K562 (cell line): ENCODE results near the gene PRCD. TPM values are rescaled to one million over a fixed set of nuclear protein-coding genes. Genes with fewer than 3 reads are reported as not detected.
A peak's percentile ranks its signal among the peaks of the same experiment; 100 is the strongest.
"Not testable (repeated sequence)": the region's sequence is repeated elsewhere in the genome, so short reads cannot be mapped to it uniquely, and the experiment has no call there.

Experiments
- ATAC-seq: fragments of 200-7000 bp; cut with Tn5 transposase; 3 replicates; pipeline ENCODE4 v1.9.1; 2020; ENCODE audit warnings: moderate library complexity
- BruUV-seq: library from RNA; stranded (reverse); fragments of 400-500 nt; replicated peaks from 2 replicates; lab custom pipeline; 2021; lab: Mats Ljungman, UMichigan
- CTCF ChIA-PET: fragments of 300-600 bp; formaldehyde crosslinking; extraction: SDS; loops from one replicate; lab custom pipeline; 2021; ENCODE audit warnings: low intra/inter-chr PET ratio; lab: Yijun Ruan, JAX
- POLR2A ChIA-PET: fragments of 300-600, 350-650 bp; sonication (Branson Sonifier 250); formaldehyde crosslinking; extraction: SDS; loops from one replicate; lab custom pipeline; 2021; ENCODE audit warnings: antibody characterized with exemption, inconsistent platforms; lab: Yijun Ruan, JAX
- DNase-seq, 4 experiments: peaks; one replicate each; pipeline versions ENCODE4 v3.0.0 to v3.0.0-alpha.2; 2011 to 2018; ENCODE audit warnings: low spot score in 3 of 4, mixed read lengths in 3 of 4; ENCODE audit errors: extremely low read depth in 1 of 4
- FAIRE-seq: peaks from 2 replicates; lab custom pipeline; 2011; peaks lifted over from hg19 to GRCh38; lab: Jason Lieb, UNC
- H2AFZ ChIP-seq: 2 replicates; pipeline ENCODE4 v1.6.0; 2011; ENCODE audit warnings: low read depth, low read length, control low read depth, inconsistent platforms
- H3K27ac ChIP-seq: fragments of 200-600 bp; 3 replicates; pipeline ENCODE4 v1.8.0; 2011; ENCODE audit warnings: low read depth, mild to moderate bottlenecking, control low read depth, inconsistent platforms, low read length, moderate library complexity, mixed read lengths; ENCODE audit errors: extremely low read depth
- H3K27me3 ChIP-seq, 2 experiments: fragments of 300-600 bp in 1 of 2; 2 replicates in 1 of 2; 3 replicates in 1 of 2; pipeline versions ENCODE4 v1.6.0 to v1.8.0; 2011; ENCODE audit warnings: inconsistent platforms in 2 of 2, low read length in 2 of 2, mild to moderate bottlenecking in 1 of 2, mixed read lengths in 1 of 2, moderate library complexity in 1 of 2; ENCODE audit not compliant: control insufficient read depth in 2 of 2, insufficient read depth in 2 of 2
- H3K36me3 ChIP-seq: fragments of 300-600 bp; 3 replicates; pipeline ENCODE4 v1.8.0; 2011; ENCODE audit warnings: mild to moderate bottlenecking, low read length, inconsistent platforms; ENCODE audit not compliant: control insufficient read depth, insufficient read depth
- H3K4me1 ChIP-seq, 2 experiments: fragments of 200-600 bp in 1 of 2; replicated peaks in 1 of 2; 2 replicates in 1 of 2; 3 replicates in 1 of 2; pipeline versions ENCODE4 v1.5.1 to v1.8.0; 2011; ENCODE audit warnings: inconsistent platforms in 2 of 2, low read length in 2 of 2, mild to moderate bottlenecking in 1 of 2, mixed read lengths in 1 of 2, moderate library complexity in 1 of 2; ENCODE audit not compliant: control insufficient read depth in 2 of 2, insufficient read depth in 2 of 2
- H3K4me2 ChIP-seq: 2 replicates; pipeline ENCODE4 v1.6.1; 2011; ENCODE audit warnings: low read length, control low read depth, inconsistent platforms, mixed read lengths; ENCODE audit not compliant: insufficient read depth
- H3K4me3 ChIP-seq: fragments of 200-600 bp; sonication (generic), shearing (Covaris generic); 2 replicates; pipeline ENCODE4 v1.5.1; 2016; ENCODE audit warnings: control low read depth, inconsistent platforms
- H3K79me2 ChIP-seq: fragments of 200-600 bp; 3 replicates; pipeline ENCODE4 v1.8.0; 2011; ENCODE audit warnings: low read length, inconsistent platforms; ENCODE audit not compliant: control insufficient read depth, insufficient read depth
- H3K9ac ChIP-seq, 2 experiments: 2 replicates each; pipeline versions ENCODE4 v1.6.0 to v1.6.1; 2011; ENCODE audit warnings: low read depth in 2 of 2, low read length in 2 of 2, control low read depth in 1 of 2, inconsistent platforms in 1 of 2, mild to moderate bottlenecking in 1 of 2, mixed read lengths in 1 of 2; ENCODE audit not compliant: insufficient read depth in 1 of 2
- H3K9me1 ChIP-seq: one replicate; pipeline ENCODE4 v1.6.0; 2011; ENCODE audit warnings: inconsistent platforms, mild to moderate bottlenecking, low read length, moderate library complexity; ENCODE audit not compliant: control insufficient read depth, insufficient read depth
- H3K9me3 ChIP-seq: replicated peaks from 2 replicates; pipeline ENCODE4 v1.5.1; 2011; ENCODE audit warnings: low read depth, low read length, inconsistent platforms; ENCODE audit not compliant: control insufficient read depth, insufficient read depth
- H4K20me1 ChIP-seq: replicated peaks from 2 replicates; pipeline ENCODE4 v1.6.1; 2011; ENCODE audit warnings: low read length, inconsistent platforms, mixed read lengths; ENCODE audit not compliant: control insufficient read depth, insufficient read depth
- CBFA2T3 ChIP-seq: fragments of 450-650 bp; IDR thresholded peaks from 2 replicates; pipeline ENCODE4 v1.6.1; 2017
- CEBPB ChIP-seq: fragments of 450-650 bp; IDR thresholded peaks from 2 replicates; pipeline ENCODE4 v1.6.1; 2016; ENCODE audit warnings: missing genetic modification characterization, missing compliant biosample characterization
- EGR1 ChIP-seq: fragments of 450-650 bp; conservative IDR thresholded peaks from 2 replicates; pipeline ENCODE4 v1.6.1; 2017; ENCODE audit warnings: mild to moderate bottlenecking
- MECOM ChIP-seq: fragments of 250-450 bp; sonication (Bioruptor Pico); IDR thresholded peaks from 2 replicates; pipeline ENCODE4 v1.8.0; 2022; ENCODE audit warnings: inconsistent platforms
- PHF21A ChIP-seq: fragments of 450-650 bp; IDR thresholded peaks from 2 replicates; pipeline ENCODE4 v1.6.1; 2017; ENCODE audit warnings: low read depth, borderline replicate concordance
- PKNOX1 ChIP-seq: fragments of 450-650 bp; IDR thresholded peaks from 2 replicates; pipeline ENCODE4 v1.6.1; 2016
- POLR2H ChIP-seq: IDR thresholded peaks from 2 replicates; pipeline ENCODE4 v1.6.1; 2016; ENCODE audit warnings: missing genetic modification characterization, low read depth, mild to moderate bottlenecking, control low read depth, missing compliant biosample characterization, moderate library complexity
- PYGO2 ChIP-seq: fragments of 450-650 bp; IDR thresholded peaks from 2 replicates; pipeline ENCODE4 v1.6.1; 2016; ENCODE audit warnings: mild to moderate bottlenecking, missing genetic modification characterization, moderate library complexity, missing compliant biosample characterization
- RBM34 ChIP-seq: fragments of 200-400 bp; formaldehyde crosslinking; IDR thresholded peaks from 2 replicates; pipeline ENCODE4 v1.6.1; 2018; ENCODE audit warnings: low read length, borderline replicate concordance; ENCODE audit not compliant: insufficient read depth
- SAFB ChIP-seq: fragments of 200-400 bp; formaldehyde crosslinking; IDR thresholded peaks from 2 replicates; pipeline ENCODE4 v1.6.1; 2017; ENCODE audit warnings: low read depth, low read length, borderline replicate concordance
- SLC30A9 ChIP-seq: fragments of 250-450 bp; sonication (Bioruptor Pico); IDR thresholded peaks from 2 replicates; pipeline ENCODE4 v1.8.0; 2022; ENCODE audit warnings: mild to moderate bottlenecking, moderate library complexity
- ZC3H11A ChIP-seq: IDR thresholded peaks from 2 replicates; pipeline ENCODE4 v1.6.1; 2012; ENCODE audit warnings: low read depth, low read length, improper control_type of control experiment
- ZNF212 ChIP-seq: fragments of 450-650 bp; formaldehyde crosslinking; IDR thresholded peaks from 2 replicates; pipeline ENCODE4 v1.4.0; 2020; ENCODE audit warnings: mild to moderate bottlenecking
- ZNF79 ChIP-seq: fragments of 250-450 bp; sonication (Bioruptor Pico); IDR thresholded peaks from 2 replicates; pipeline ENCODE4 v1.4.0; 2020; ENCODE audit warnings: low read depth, mild to moderate bottlenecking, moderate library complexity
- WGBS: fragments of 100-300 bp; shearing (Covaris generic); methylation state at CpG from one replicate; pipeline ENCODE4 v1.1.6; 2016; ENCODE audit warnings: low coverage, mixed read lengths; ENCODE audit not compliant: insufficient coverage; ENCODE audit errors: missing lambda C conversion rate; 5-methylcytosine and 5-hydroxymethylcytosine counted together
- in situ Hi-C: fragments of 300-500 bp; cut with MboI; formaldehyde crosslinking; loops from 4 replicates; pipeline ENCODE4 v1.15.0; 2018; ENCODE audit warnings: inconsistent platforms, mixed read lengths
- intact Hi-C: fragments of 100-400 bp; cut with micrococcal nuclease; formaldehyde crosslinking; loops from 2 replicates; pipeline ENCODE4 v1.14.2; 2022
- polyA plus RNA-seq, 8 experiments: library from polyadenylated mRNA; depleted of rRNA in 4 of 8; stranded (reverse) in 5 of 8; unstranded in 3 of 8; fragments of >200 nt; fragmentation: Nextera tagmentation in 2 of 8; fragmentation: Illumina TruSeq in 1 of 8; extraction: Ambion mirVana in 2 of 8; extraction: Trizol in 1 of 8; gene quantifications; 2 replicates each; pipeline versions ENCODE4 v1.2.1 to v1.2.3, GENCODE V29; 2011 to 2014; ENCODE audit warnings: inconsistent platforms in 1 of 8, missing spikeins in 1 of 8
- total RNA-seq, 7 experiments: library from RNA; depleted of rRNA in 6 of 7; stranded (reverse); fragments of >200 nt in 6 of 7; fragmentation: Illumina TruSeq in 2 of 7; extraction: Trizol in 2 of 7; gene quantifications; 2 replicates each; pipeline versions ENCODE4 v1.2.1 to v1.2.3, GENCODE V29; 2011 to 2021; ENCODE audit warnings: low replicate concordance in 1 of 7

The PRCD gene
- total and polyA plus RNA-seq, 9 of the 15 experiments (the other 6 are each of a cell fraction or from before 2014, with no cell fraction given) = 0.20 to 0.25 (median 0.21) TPM; not detected in 6

GRCh38 chr17:76559460-76559859 is 19.6 kb downstream of the PRCD start:
- intact Hi-C loops = loop anchor here (2.0 to 5.0 kb wide), 2 partner anchors 43 to 121 kb away; no protein-coding TSS in a partner anchor
- WGBS = 7% methylated on average over 7 of the region's 7 CpGs
- peak overlapping the region; percentile 57 for H3K4me3 ChIP-seq
- BruUV-seq, H3K9me3 ChIP-seq, FAIRE-seq, H2AFZ ChIP-seq, DNase-seq, H3K27me3 ChIP-seq, H3K9me1 ChIP-seq, ATAC-seq, in situ Hi-C loops: not testable (repeated sequence)
- H3K9ac ChIP-seq = peak overlapping the region; percentile 86 to 95
- peak overlapping the region; percentile 94 for H3K27ac ChIP-seq
- peaks cover 68% of the 10 kb centered on the region for H3K79me2 ChIP-seq
- CTCF ChIA-PET = interaction anchor here (2.4 kb wide), 1 partner anchor 64 kb away, joined by 10 read pairs; no protein-coding TSS in a partner anchor
- H3K4me2 ChIP-seq = peak overlapping the region; percentile 95
- peaks cover 54% of the 10 kb centered on the region for H3K36me3 ChIP-seq
- peaks cover 25% of the 10 kb centered on the region for H4K20me1 ChIP-seq
- H3K4me1 ChIP-seq = peaks cover 22 to 35% of the 10 kb centered on the region in 2 experiments
- POLR2A ChIA-PET = interaction anchor here (0.7 to 5.8 kb wide), 17 partner anchors 8 to 178 kb away, joined by 3 to 48 read pairs (median 5); partner anchors contain the start of genes JMJD6, METTL23 and SRSF2

GRCh38 chr17:76560036-76560876 is 20.4 kb downstream of the PRCD start:
- CTCF ChIA-PET = interaction anchor here (0.5 to 2.4 kb wide), 2 partner anchors 63 to 250 kb away, joined by 3 to 10 read pairs; no protein-coding TSS in a partner anchor
- 4% methylated on average over 10 of the region's 10 CpGs for WGBS
- in situ Hi-C loops (no loop called here), intact Hi-C loops (no loop called here)
- no peaks in the 10 kb centered on the region for H3K9me1 ChIP-seq
- POLR2A ChIA-PET = interaction anchor here (0.6 to 5.8 kb wide), 21 partner anchors 7 to 1659 kb away, joined by 3 to 48 read pairs (median 4); partner anchors contain the start of gene SRSF2
- peaks cover 62% of the 10 kb centered on the region for H3K36me3 ChIP-seq
- no peaks in the 10 kb centered on the region for H3K27me3 ChIP-seq
- H3K27ac ChIP-seq = peak overlapping the region; percentile 94
- no peak overlapping the region for H2AFZ ChIP-seq
- H3K4me1 ChIP-seq = peaks cover 22 to 35% of the 10 kb centered on the region in 2 experiments
- peaks cover 25% of the 10 kb centered on the region for H4K20me1 ChIP-seq
- peaks cover 70% of the 10 kb centered on the region for H3K79me2 ChIP-seq
- no peaks in the 10 kb centered on the region for H3K9me3 ChIP-seq
- DNase-seq = peak in 1 of 4 experiments; percentile 38
- H3K4me3 ChIP-seq = peak overlapping the region; percentile 57
- no peak for ATAC-seq
- TSS peak; percentile 2 for BruUV-seq
- no peak for FAIRE-seq
- peak overlapping the region; percentile 86 to 95 for H3K9ac ChIP-seq
- peak overlapping the region; percentile 95 for H3K4me2 ChIP-seq
- no peak for TF ChIP-seq EGR1
- TF ChIP-seq SAFB = no peak
- no peak for TF ChIP-seq MECOM (CRISPR knock-in tag)
- peak; percentile 41; the same call in 1 of the 2 replicates for TF ChIP-seq CEBPB (tag)
- peak; percentile 38; the same call in 1 of the 2 replicates for TF ChIP-seq CBFA2T3
- no peak for TF ChIP-seq PHF21A
- TF ChIP-seq POLR2H (tag) = 0 out of 2 replicates have a peak, but pooled peaks have one; percentile 6
- no peak for TF ChIP-seq RBM34
- TF ChIP-seq ZNF79 (CRISPR knock-in tag) = no peak
- TF ChIP-seq PYGO2 (tag) = no peak
- no peak for TF ChIP-seq SLC30A9
- peak; percentile 54 for TF ChIP-seq PKNOX1
- no peak for TF ChIP-seq ZNF212 (CRISPR knock-in tag)
- TF ChIP-seq ZC3H11A = no peak
